ENCODE results near the gene FSCN2.

The FSCN2 gene

DNA sequence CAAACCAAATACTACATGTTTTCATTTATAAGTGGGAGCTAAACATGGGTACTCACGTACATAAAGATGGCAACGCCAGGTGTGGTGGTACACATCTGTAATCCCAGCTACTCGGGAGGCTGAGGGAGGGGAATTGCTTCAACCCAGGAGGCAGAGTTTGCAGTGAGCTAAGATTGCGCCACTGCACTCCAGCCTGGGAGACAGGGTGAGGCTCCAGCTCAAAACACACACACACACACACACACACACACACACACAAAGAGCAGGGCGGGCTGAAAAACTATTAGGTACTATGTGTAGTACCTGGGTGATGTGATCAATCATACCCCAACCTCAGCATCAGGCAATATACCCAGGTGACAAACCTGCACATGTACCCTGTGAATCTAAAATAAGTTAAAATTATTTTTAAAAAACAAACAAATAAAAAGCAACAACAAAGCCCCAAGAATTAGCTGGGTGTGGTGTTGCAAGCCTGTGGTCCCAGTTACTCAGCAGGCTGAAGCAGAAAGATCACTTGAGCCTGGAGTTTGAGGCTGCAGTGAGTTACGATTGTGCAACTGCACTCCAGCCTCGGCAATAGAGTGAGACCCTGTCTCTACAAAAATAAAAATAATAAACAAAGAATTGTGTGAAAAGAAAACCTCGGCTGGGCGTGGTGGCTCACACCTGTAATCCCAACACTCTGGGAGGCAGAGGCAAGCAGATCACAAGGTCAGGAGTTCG lies 35.8 kb downstream of the FSCN2 start:
- DNase-seq: no peak

GRCh38 chr17:81564778-81565177 lies 36.6 kb downstream of the FSCN2 start:
- no peak for DNase-seq

GRCh38 chr17:81565231-81565630 lies 37.1 kb downstream of the FSCN2 start:
- DNase-seq: no peak

DNA sequence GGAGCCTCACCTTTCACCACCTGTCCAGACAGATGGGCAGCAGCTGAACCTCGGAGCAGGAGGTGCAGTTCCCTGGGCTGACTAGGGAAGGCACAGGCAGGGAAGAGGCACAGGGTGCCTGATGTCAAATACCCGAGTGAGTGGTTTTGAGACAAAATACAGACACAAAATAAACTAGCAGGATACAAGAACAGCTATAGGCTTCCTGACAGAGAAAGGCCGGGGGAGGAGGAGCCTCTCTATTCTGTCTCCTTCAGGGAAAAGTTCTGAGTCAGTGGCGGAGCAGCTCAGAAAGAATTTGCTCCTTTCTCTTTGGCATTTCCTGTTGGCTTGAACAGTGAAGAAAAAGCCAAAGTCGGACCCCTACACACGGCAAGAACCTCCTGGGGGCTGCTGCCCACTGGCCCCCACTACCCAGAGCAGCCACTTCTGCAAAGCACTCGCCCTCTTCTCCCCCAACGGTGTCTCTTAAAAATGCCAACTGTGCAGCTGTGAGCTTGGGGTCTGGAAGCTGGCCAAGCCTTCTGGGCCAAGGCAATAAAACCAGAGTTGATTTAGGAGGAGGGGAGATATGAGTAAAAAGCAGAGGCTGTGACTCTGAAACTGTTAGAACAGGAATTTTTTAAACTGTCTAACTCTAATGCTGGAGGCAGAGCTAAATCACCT lies 38.4 kb downstream of the FSCN2 start:
- DNase-seq: peak; percentile 17

DNA sequence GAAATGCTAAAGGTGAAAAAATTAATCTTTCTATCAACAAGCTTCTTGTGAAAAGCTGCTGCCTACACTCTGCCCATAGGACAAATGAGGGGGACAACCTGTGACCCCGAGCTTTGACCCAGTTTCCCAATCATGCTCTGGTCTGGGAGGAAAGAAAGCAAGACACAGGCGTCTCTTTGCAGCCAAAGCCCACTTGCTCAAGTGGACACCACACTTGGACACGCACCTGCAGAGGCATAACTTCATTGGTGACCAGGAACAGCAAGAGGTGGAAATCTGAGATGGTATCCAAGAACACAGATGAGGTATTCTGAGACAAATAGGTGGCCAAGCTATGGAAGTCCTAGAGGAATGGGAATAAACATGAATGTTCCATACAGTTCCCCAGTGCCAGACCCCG lies 39.0 kb downstream of the FSCN2 start:
- no peak for DNase-seq

GRCh38 chr17:81568416-81568815 lies 40.2 kb downstream of the FSCN2 start:
- DNase-seq: no peak

DNA sequence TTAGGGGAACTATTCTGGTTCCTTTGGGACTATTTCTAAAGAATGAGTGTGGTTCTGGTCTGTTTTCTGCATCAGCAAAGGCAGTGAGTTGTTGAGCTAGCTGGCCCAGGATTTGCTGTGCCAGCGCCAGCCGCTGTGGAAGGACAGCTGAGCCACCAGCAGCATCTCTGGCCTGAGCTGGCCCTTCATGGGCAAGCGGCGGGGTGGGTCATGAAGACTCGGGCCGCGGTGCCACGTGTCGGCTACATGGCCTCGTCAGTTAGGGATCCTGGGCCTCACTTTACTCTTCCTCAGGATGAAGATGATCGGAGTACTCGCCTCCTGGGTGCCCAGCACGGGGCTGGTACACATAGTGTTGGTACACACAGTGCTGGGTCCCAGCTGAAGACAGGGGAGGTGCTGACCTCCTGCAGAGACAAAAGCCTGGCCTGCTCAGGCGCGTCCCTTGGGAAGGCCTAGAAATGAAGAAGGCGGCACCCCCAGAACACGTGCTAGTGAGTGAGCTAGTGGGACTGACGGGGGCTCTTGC lies 41.9 kb downstream of the FSCN2 start:
- no peak for DNase-seq

GRCh38 chr17:81570964-81571363 lies 42.8 kb downstream of the FSCN2 start:
- no peak for DNase-seq

- DNase-seq: no peak
These were observed 44.5 kb downstream of the FSCN2 start for GRCh38 chr17:81572563-81573168.

DNA sequence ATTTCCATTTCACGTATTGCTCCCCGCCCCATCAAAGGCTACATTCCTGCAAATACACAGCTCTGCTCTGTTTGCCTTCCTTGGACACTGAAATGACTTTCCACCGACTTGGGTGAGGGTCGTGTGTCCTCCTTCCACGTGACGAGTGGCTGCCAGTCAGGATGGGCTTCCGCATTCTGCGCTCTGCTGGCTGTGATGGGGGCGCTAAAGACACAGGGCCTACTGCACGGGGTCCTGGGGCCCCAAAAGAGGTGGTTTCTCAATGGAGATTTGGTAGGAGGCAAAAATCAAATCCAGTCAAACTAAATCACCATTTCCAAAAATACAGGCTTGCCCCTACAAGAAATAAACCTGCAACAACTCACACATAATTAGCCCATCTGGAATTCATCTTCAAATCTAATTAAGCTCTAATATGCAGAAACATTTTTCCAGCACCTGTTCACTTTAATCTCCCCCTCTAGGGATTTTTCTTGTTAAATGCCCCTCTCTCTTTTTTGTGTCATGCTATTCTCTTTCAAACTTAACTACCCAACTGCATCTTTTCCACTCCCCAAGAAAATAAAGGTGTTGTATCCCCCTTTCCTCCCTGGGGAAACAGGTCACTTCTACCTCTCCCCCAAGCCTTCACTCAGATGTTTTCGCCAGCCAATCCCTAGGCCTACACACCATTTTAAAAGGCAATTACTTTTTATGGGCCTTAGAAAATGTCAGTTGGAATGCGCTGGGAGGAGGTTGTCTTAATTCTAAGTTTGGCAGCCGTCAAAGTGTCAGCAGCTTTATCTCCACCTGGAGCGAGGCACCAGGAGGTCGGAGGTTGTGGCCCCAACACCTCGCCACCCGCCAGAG lies 45.8 kb downstream of the FSCN2 start:
- DNase-seq: no peak

GRCh38 chr17:81574643-81574956 lies 46.4 kb downstream of the FSCN2 start:
- DNase-seq: no peak

DNA sequence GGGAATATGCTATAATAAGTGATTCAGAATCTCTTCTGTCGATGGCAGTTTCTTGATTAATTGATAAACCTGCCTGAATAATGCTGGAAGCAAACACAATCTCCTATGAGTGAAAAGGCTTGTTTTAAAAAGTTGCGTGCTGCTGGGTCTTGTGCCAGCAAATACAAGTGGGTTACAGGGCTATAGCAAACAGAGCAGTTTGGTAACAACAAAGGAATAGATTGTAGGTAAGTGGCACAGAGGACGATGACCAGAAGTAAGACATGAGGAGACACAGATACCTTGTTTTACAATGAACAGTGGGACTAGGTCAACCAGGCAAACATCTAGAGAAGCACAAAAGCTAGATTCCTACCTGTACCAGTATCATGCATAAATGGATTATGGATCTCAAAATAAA lies 47.7 kb downstream of the FSCN2 start:
- DNase-seq: no peak

- peak; percentile 44 for DNase-seq
These were observed 48.6 kb downstream of the FSCN2 start for GRCh38 chr17:81576621-81577277.

DNA sequence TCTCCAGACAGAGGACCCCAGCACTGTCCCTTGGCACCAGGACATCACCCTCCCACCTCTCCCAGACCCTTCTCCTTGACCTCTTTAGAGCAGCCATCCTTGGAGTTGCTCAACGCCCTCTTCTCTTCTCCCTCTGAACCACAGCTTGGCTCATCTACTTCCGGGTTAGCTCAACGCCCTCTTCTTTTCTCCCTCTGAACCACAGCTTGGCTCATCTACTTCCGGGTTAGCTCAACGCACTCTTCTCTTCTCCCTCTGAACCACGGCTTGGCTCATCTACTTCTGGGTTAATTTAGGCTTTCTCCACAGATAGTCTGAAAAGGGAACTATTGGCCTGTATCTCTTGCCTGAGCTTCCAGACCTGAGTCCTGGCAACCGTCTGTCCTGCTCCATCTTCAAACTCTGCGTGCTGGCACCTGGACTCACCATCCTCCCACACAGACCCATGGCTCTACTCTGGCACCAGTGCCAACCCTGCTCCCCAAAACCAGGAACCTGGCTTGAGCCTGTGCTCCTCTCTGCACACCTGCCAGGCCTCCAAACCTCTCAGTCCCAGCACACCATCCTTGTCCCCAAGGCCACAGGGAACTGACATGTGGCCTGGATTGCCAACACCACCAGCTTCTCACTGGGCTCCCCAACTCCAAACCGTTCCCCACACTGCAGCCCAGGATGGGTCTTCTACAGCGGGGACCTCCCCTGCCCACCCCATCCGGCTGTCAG lies 49.3 kb downstream of the FSCN2 start:
- no peak for DNase-seq

DNA sequence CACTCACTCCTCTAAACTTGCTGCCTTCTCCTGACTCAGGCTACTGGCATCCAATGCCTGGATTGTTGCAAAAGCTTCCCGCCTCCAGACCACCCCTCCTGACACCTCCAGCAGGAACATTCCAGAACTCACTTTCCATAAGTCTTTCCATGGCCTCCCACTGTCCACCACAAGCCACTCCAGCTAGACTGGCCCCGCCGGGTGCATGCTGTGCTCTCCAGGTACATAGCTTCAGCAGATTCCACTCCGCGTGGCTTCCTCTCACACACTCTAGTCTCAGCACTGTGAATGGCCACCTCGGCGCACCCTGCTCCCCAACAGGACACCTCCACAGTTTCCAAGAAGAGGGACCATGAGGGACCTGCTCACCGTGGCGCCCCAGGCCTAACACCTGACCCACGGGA lies 49.9 kb downstream of the FSCN2 start:
- no peak for DNase-seq

DNA sequence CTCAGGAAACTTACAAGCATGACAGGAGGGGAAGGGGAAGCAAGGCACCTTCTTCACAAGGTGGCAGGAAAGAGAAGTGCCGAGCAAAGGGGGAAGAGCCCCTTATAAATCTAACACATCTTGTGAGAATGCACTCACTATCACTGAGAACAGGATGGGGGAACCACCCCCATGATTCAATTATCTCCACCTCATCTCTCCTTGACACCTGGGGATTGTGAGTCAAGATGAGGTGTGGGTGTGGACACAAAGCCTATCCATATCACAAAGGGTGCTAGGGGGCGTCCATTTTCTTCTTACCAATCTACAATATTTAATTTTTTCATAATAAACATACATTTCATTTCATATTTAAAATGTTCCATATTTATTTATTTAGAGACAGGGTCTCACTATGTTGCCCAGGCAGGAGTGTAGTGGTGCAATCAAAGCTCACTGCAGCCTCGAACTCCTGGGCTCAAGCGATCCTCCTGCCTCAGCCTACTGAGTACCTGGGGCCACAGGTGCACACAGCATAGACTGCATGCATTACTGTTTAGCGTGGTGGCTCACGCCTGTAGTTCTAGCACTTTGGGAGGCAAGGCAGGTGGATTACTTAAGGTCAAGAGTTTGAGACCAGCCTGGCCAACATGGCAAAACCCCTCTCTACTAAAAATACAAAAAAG lies 50.5 kb downstream of the FSCN2 start:
- DNase-seq: no peak

GRCh38 chr17:81579298-81579697 lies 51.1 kb downstream of the FSCN2 start:
- DNase-seq: no peak

GRCh38 chr17:81579821-81580321 lies 51.7 kb downstream of the FSCN2 start:
- DNase-seq: no peak

- DNase-seq: no peak
These were observed 52.3 kb downstream of the FSCN2 start for GRCh38 chr17:81580481-81580880.

DNA sequence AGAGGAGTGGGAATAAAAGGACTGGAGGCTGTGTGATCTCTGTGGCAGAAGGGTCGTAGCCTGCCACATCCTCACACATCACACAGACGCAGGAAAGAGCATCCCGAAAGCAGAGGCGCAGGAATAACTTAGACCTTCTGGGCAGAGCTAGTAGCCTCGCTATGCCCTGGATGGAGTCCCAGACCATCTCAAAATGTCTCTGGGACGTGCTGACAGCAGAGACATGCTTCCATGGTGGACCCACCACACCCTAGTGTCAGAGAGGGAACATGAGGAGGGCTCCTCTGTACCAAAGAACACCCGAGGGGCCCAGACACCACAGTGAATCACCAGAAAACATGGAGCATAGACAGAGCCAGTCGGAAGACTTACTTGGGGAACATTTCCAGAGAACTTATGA lies 53.6 kb downstream of the FSCN2 start:
- DNase-seq: no peak

- no peak for DNase-seq
These were observed 54.2 kb downstream of the FSCN2 start for GRCh38 chr17:81582341-81582740.
